Measurements from ENCODE around the gene SMYD1. TPM values are rescaled to one million over a fixed set of nuclear protein-coding genes. Genes with fewer than 3 reads are reported as not detected.

The SMYD1 gene
- total RNA-seq, 2 experiments from 2014 or later: not detected

DNA sequence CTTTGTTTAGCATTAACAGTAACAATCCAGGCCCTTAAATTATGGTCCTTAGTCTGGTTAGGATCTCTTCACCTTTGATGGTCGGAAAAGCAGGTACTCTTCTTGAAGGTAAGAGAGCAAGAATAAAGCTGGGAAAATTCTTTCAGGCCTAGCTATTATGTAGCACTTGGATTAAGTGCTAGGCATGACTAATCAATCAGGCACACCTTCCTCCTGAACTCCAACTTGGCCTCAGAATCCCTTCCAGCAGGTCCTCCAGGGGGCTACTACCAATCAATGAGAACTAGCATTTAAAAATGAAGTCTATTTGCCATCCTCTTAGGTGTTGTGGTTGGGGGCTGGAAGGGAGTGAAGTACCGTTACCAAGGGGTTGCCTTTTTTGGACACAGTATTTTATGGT is 3.7 kb downstream of the SMYD1 start:
- H3K4me1 Mint-ChIP-seq (ENCODE audit: low read depth): no peaks in the 10 kb centered on the region
- DNase-seq (no peak), ATAC-seq (ENCODE audit: poor library complexity) (no peak)
- Histone ChIP-seq H3K27me3 (ENCODE audit: control insufficient read depth in 1 of 2, insufficient read depth in 2 of 2, low read length in 2 of 2) (no peaks in the 10 kb centered on the region), H3K4me3 (ENCODE audit: low read length) (no peak overlapping the region), H3K9me3 (ENCODE audit: control insufficient read depth in 1 of 2, insufficient read depth in 1 of 2, low read length in 2 of 2) (no peaks in the 10 kb centered on the region), H3K4me1 (ENCODE audit: insufficient read depth, low read length) (no peaks in the 10 kb centered on the region), H3K36me3 (ENCODE audit: insufficient read depth, low read length) (no peaks in the 10 kb centered on the region), H3K27ac (ENCODE audit: low read depth in 1 of 2, low read length in 2 of 2) (no peak overlapping the region)
- ChIA-PET POLR2A (no interaction called here), CTCF (interaction anchor here (1.2 kb wide), 1 partner anchor 11 kb away, joined by 4 read pairs; no protein-coding TSS in a partner anchor)
- no peaks in the 10 kb centered on the region for H3K9me3 Mint-ChIP-seq
- no peak overlapping the region for H3K4me3 Mint-ChIP-seq
- intact Hi-C loops (cut with DNase I, micrococcal nuclease): no loop called here
- TF ChIP-seq, protein P1, sequence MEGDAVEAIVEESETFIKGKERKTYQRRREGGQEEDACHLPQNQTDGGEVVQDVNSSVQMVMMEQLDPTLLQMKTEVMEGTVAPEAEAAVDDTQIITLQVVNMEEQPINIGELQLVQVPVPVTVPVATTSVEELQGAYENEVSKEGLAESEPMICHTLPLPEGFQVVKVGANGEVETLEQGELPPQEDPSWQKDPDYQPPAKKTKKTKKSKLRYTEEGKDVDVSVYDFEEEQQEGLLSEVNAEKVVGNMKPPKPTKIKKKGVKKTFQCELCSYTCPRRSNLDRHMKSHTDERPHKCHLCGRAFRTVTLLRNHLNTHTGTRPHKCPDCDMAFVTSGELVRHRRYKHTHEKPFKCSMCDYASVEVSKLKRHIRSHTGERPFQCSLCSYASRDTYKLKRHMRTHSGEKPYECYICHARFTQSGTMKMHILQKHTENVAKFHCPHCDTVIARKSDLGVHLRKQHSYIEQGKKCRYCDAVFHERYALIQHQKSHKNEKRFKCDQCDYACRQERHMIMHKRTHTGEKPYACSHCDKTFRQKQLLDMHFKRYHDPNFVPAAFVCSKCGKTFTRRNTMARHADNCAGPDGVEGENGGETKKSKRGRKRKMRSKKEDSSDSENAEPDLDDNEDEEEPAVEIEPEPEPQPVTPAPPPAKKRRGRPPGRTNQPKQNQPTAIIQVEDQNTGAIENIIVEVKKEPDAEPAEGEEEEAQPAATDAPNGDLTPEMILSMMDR (IDR thresholded peaks at IDR 0.05): no peak
- no peak overlapping the region for H3K27ac Mint-ChIP-seq
- no peaks in the 10 kb centered on the region for H3K36me3 Mint-ChIP-seq (ENCODE audit: low read depth)
- H3K27me3 Mint-ChIP-seq: no peaks in the 10 kb centered on the region

DNA sequence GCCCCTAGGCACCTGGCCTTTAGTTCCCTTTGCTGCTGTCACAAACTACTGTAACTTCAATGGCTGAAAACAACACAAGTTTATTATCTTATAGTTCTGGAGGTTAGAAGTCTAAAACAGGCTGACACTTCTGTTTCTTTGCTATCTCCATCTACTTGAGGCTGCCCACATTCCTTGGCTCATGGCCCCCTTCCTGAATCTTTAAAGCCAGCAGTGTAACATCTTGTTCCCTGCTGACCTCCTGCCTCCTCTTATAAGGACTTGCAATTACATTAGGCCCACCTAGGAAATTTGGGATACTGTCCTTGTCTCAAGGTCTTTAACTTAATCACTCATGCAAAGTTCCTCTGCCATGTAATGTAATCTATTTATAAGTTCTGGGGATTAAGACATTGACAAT is 6.5 kb downstream of the SMYD1 start:
- Mint-ChIP-seq H3K4me3 (no peak overlapping the region), H3K27ac (no peak overlapping the region), H3K27me3 (no peaks in the 10 kb centered on the region), H3K36me3 (ENCODE audit: low read depth) (no peaks in the 10 kb centered on the region), H3K9me3 (no peaks in the 10 kb centered on the region), H3K4me1 (ENCODE audit: low read depth) (no peaks in the 10 kb centered on the region)
- intact Hi-C loops (cut with DNase I, micrococcal nuclease): no loop called here
- Histone ChIP-seq H3K4me3 (ENCODE audit: low read length) (no peak overlapping the region), H3K36me3 (ENCODE audit: insufficient read depth, low read length) (no peaks in the 10 kb centered on the region), H3K27ac (ENCODE audit: low read depth in 1 of 2, low read length in 2 of 2) (no peak overlapping the region), H3K9me3 (ENCODE audit: control insufficient read depth in 1 of 2, insufficient read depth in 1 of 2, low read length in 2 of 2) (no peaks in the 10 kb centered on the region), H3K4me1 (ENCODE audit: insufficient read depth, low read length) (no peaks in the 10 kb centered on the region), H3K27me3 (ENCODE audit: control insufficient read depth in 1 of 2, insufficient read depth in 2 of 2, low read length in 2 of 2) (no peaks in the 10 kb centered on the region)
- DNase-seq (no peak), ATAC-seq (ENCODE audit: poor library complexity) (no peak)
- CTCF ChIA-PET: no interaction called here
- POLR2A ChIA-PET: no interaction called here
- TF ChIP-seq, protein P1 (IDR thresholded peaks at IDR 0.05): no peak

DNA sequence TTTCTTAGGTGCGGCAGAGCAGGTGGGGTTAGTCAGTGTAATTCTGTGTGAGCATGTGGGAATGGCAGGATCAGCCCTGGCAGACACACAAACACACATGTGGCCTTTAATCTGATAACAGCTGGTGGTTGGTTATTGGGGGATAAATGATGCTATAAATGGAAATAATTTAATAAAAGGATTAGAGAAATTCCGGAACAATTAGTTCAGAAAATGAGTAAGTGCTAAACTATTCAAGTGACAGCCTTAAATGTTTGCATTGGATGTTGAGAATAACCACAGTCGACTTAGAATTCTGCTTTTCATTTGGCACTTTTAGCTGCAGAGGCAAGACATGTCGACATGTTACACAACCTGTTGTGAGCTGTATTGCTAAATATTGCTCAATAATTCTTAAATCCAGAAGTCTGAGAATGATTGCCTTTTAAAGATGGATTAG is 7.2 kb downstream of the SMYD1 start:
- no peaks in the 10 kb centered on the region for H3K4me1 ChIP-seq (ENCODE audit: insufficient read depth, low read length)
- ChIA-PET POLR2A (no interaction called here), CTCF (no interaction called here)
- ATAC-seq (ENCODE audit: poor library complexity) (no peak), DNase-seq (no peak)
- H3K27ac ChIP-seq (ENCODE audit: low read depth in 1 of 2, low read length in 2 of 2): no peak overlapping the region
- Mint-ChIP-seq H3K27ac (no peak overlapping the region), H3K4me3 (no peak overlapping the region), H3K4me1 (ENCODE audit: low read depth) (no peaks in the 10 kb centered on the region), H3K9me3 (no peaks in the 10 kb centered on the region), H3K36me3 (ENCODE audit: low read depth) (no peaks in the 10 kb centered on the region), H3K27me3 (no peaks in the 10 kb centered on the region)
- H3K9me3 ChIP-seq (ENCODE audit: control insufficient read depth in 1 of 2, insufficient read depth in 1 of 2, low read length in 2 of 2): no peaks in the 10 kb centered on the region
- no peak overlapping the region for H3K4me3 ChIP-seq (ENCODE audit: low read length)
- no peaks in the 10 kb centered on the region for H3K27me3 ChIP-seq (ENCODE audit: control insufficient read depth in 1 of 2, insufficient read depth in 2 of 2, low read length in 2 of 2)
- intact Hi-C loops (cut with DNase I, micrococcal nuclease): no loop called here
- TF ChIP-seq, protein P1 (IDR thresholded peaks at IDR 0.05): no peak
- no peaks in the 10 kb centered on the region for H3K36me3 ChIP-seq (ENCODE audit: insufficient read depth, low read length)
